Rectal smooth muscle tissue (tissue), 1 donor: Measurements from ENCODE around the gene FBP1.
"Not testable (repeated sequence)": the region's sequence is repeated elsewhere in the genome, so short reads cannot be mapped to it uniquely, and the experiment has no call there.

Source experiments
- H3K27ac ChIP-seq: one replicate; pipeline ENCODE4 v1.7.0; 2013; ENCODE audit warnings: low read depth, low read length, inconsistent platforms
- H3K27me3 ChIP-seq: one replicate; pipeline ENCODE4 v1.7.0; 2013; ENCODE audit warnings: low read length; ENCODE audit not compliant: control insufficient read depth, insufficient read depth
- H3K36me3 ChIP-seq: one replicate; pipeline ENCODE4 v1.7.0; 2013; ENCODE audit warnings: low read length; ENCODE audit not compliant: control insufficient read depth, insufficient read depth
- H3K4me1 ChIP-seq: one replicate; pipeline ENCODE4 v1.7.0; 2013; ENCODE audit warnings: low read length; ENCODE audit not compliant: control insufficient read depth, insufficient read depth
- H3K4me3 ChIP-seq: one replicate; pipeline ENCODE4 v1.7.0; 2013; ENCODE audit warnings: low read length
- H3K9ac ChIP-seq: one replicate; pipeline ENCODE4 v1.7.0; 2013; ENCODE audit warnings: low read length

FBP1 gene

GRCh38 chr9:94603259-94604160, 35.8 kb downstream of the FBP1 start:
- H3K36me3 ChIP-seq = no peaks in the 10 kb centered on the region
- peak overlapping the region; percentile 12 for H3K4me3 ChIP-seq
- H3K9ac ChIP-seq = no peak overlapping the region
- H3K27me3 ChIP-seq = no peaks in the 10 kb centered on the region
- no peaks in the 10 kb centered on the region for H3K4me1 ChIP-seq
- H3K27ac ChIP-seq = no peak overlapping the region

- H3K27me3 ChIP-seq = no peaks in the 10 kb centered on the region
- no peaks in the 10 kb centered on the region for H3K4me1 ChIP-seq
- H3K9ac ChIP-seq = no peak overlapping the region
- H3K4me3 ChIP-seq = no peak overlapping the region
- H3K27ac ChIP-seq = no peak overlapping the region
- no peaks in the 10 kb centered on the region for H3K36me3 ChIP-seq
These were observed 36.7 kb downstream of the FBP1 start for GRCh38 chr9:94602666-94603065.

GRCh38 chr9:94600715-94601114, 38.6 kb downstream of the FBP1 start:
- H3K4me3 ChIP-seq = no peak overlapping the region
- H3K36me3 ChIP-seq = no peaks in the 10 kb centered on the region
- H3K27me3 ChIP-seq = no peaks in the 10 kb centered on the region
- no peak overlapping the region for H3K9ac ChIP-seq
- no peak overlapping the region for H3K27ac ChIP-seq
- H3K4me1 ChIP-seq = no peaks in the 10 kb centered on the region

GRCh38 chr9:94600258-94600657, 39.1 kb downstream of the FBP1 start:
- no peaks in the 10 kb centered on the region for H3K4me1 ChIP-seq
- H3K9ac ChIP-seq = no peak overlapping the region
- H3K36me3 ChIP-seq = no peaks in the 10 kb centered on the region
- no peaks in the 10 kb centered on the region for H3K27me3 ChIP-seq
- H3K27ac ChIP-seq = no peak overlapping the region
- no peak overlapping the region for H3K4me3 ChIP-seq

GRCh38 chr9:94599102-94599501, 40.2 kb downstream of the FBP1 start:
- Histone ChIP-seq H3K36me3 (no peaks in the 10 kb centered on the region), H3K4me3 (no peak overlapping the region), H3K4me1 (no peaks in the 10 kb centered on the region), H3K9ac (no peak overlapping the region), H3K27ac (no peak overlapping the region), H3K27me3 (no peaks in the 10 kb centered on the region)

GRCh38 chr9:94593459-94594345, 45.6 kb downstream of the FBP1 start, which contains the start of gene FBP2:
Gene FBP2 (minus strand): TSS chr9:94593824. CDS start chr9:94593726, 98 bp downstream.
- H3K4me3 ChIP-seq = no peak within 1 kb of the TSS
- no peaks in the 10 kb centered on the region for H3K4me1 ChIP-seq
- no peaks in the 10 kb centered on the region for H3K27me3 ChIP-seq
- no peak within 1 kb of the TSS for H3K27ac ChIP-seq
- H3K9ac ChIP-seq = no peak within 1 kb of the TSS
- H3K36me3 ChIP-seq = no peaks in the 10 kb centered on the region

GRCh38 chr9:94592683-94593082, 46.6 kb downstream of the FBP1 start:
- H3K4me1 ChIP-seq, H3K9ac ChIP-seq, H3K27me3 ChIP-seq, H3K4me3 ChIP-seq, H3K27ac ChIP-seq, H3K36me3 ChIP-seq: not testable (repeated sequence)

- Histone ChIP-seq H3K27me3 (no peaks in the 10 kb centered on the region), H3K4me3 (no peak overlapping the region), H3K9ac (no peak overlapping the region), H3K36me3 (no peaks in the 10 kb centered on the region), H3K27ac (no peak overlapping the region), H3K4me1 (no peaks in the 10 kb centered on the region)
These were observed 47.4 kb downstream of the FBP1 start for GRCh38 chr9:94591876-94592275.

GRCh38 chr9:94591046-94591545, 48.2 kb downstream of the FBP1 start:
- H3K27ac ChIP-seq, H3K4me3 ChIP-seq: not testable (repeated sequence)

GRCh38 chr9:94588681-94589080, 50.6 kb downstream of the FBP1 start:
- Histone ChIP-seq H3K9ac (no peak overlapping the region), H3K4me1 (no peaks in the 10 kb centered on the region), H3K36me3 (no peaks in the 10 kb centered on the region), H3K27ac (no peak overlapping the region), H3K27me3 (no peaks in the 10 kb centered on the region), H3K4me3 (no peak overlapping the region)

More at GRCh38 chr9:94591046-94591545, 48.2 kb downstream of the FBP1 start:
- H3K27me3 ChIP-seq, H3K4me1 ChIP-seq, H3K9ac ChIP-seq, H3K36me3 ChIP-seq: not testable (repeated sequence)

- no peaks in the 10 kb centered on the region for H3K36me3 ChIP-seq
- H3K4me1 ChIP-seq = no peaks in the 10 kb centered on the region
- no peak overlapping the region for H3K9ac ChIP-seq
- no peak overlapping the region for H3K27ac ChIP-seq
- no peaks in the 10 kb centered on the region for H3K27me3 ChIP-seq
- no peak overlapping the region for H3K4me3 ChIP-seq
These were observed 52.5 kb downstream of the FBP1 start for GRCh38 chr9:94586814-94587213.

- no peaks in the 10 kb centered on the region for H3K4me1 ChIP-seq
- no peak overlapping the region for H3K9ac ChIP-seq
- no peak overlapping the region for H3K27ac ChIP-seq
- H3K4me3 ChIP-seq = no peak overlapping the region
- H3K27me3 ChIP-seq = no peaks in the 10 kb centered on the region
- H3K36me3 ChIP-seq = no peaks in the 10 kb centered on the region
These were observed 53.0 kb downstream of the FBP1 start for GRCh38 chr9:94586316-94586715.
